GM21528 (cell line): Measurements from ENCODE around the gene RAB27B.

ENCODE experiments used
- ATAC-seq: cut with Tn5 transposase; IDR thresholded peaks from one replicate; pipeline ENCODE4 v1.9.1; 2021; ENCODE audit warnings: mild to moderate bottlenecking, moderate library complexity; ENCODE audit not compliant: unreplicated experiment, low FRiP score

RAB27B gene

DNA sequence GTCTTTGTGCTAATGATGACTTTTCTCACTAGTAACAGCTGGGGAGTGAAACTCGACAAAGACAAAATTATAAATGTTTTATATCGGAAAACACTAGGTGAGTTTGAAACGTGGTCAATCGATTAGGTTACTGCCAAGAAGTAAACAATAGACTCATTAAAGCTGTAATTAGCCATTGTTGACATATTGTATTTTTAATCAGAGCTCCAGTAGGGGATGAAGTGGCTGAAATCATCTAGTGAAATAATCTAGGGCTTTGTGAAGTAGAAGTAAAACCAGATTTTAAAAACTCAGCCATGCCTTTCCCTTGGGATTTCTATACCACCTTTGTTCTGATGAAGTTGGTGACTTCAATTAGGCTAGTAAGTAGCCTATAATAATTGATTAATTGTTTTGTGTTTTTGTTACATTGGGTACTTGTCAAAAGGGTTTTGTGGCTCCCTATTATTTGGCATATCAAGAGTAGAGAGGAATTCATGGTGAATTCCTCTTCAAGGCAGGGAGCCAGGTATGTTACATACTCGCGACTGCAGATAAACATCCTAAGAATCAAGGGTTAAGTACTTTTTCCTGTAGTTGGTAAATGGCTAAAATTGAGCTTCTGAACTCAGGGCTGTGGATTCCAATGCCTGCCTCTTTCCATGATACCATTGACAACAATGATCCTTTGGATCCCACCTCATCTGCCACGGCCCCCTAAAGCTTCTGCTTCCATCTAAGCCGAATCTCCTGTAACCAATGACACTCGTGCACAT is 31.6 kb downstream of the RAB27B start:
- no peak for ATAC-seq

DNA sequence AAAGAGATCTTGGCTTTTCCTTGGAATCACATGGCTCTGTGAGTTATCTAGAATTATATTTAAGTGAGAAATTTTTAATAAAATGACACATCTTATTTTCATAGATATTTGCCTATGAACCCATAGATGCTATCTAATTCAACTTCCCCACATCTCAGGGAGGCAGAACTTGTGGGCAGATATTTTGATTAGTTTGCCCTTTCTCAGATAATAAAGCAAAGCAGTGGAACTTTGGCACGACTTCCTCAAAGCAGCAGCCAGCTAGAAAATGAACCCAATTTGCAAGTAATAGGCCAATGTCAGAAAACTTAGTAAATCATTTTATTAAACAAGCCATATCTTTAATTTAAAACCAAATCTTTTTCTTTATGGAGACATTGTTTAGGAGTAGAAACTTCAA is 32.7 kb downstream of the RAB27B start:
- no peak for ATAC-seq

DNA sequence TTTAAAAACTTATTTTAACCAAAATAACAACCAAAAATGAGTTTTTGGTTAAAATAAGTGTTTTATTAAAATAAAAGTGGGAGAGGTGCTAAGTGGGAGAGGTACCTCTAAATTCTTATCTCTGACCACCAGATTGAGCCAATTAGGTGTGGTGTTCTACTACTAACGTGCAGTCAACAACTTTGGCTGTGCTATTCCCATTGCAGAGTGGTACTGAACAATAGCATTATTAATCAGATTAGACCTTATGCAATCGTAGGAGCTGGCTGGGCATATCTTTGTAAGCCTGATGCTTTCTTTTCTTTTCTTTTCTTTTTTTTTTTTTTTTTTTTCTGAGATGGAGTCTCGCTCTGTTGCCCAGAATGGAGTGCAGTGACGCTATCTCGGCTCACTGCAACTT is 38.9 kb downstream of the RAB27B start:
- no peak for ATAC-seq

DNA sequence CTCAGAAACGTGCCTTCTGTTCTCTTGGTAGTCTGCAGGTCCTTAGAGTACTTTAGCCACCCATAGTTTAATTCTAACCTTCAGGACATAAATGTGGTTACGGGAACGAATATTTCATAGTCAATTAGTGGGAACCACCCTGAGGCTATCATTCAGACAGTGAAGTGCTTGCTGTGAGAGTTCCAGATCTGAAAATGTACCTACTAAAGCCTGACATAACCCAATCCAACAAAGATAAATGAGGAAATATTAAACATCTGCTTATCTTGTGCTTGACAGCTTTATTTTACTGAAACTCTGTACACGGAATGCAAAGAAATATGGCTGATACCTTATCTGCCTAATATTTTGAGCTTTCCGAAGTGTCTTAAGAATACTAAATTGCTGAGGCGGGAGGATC is 43.0 kb downstream of the RAB27B start:
- ATAC-seq: no peak

DNA sequence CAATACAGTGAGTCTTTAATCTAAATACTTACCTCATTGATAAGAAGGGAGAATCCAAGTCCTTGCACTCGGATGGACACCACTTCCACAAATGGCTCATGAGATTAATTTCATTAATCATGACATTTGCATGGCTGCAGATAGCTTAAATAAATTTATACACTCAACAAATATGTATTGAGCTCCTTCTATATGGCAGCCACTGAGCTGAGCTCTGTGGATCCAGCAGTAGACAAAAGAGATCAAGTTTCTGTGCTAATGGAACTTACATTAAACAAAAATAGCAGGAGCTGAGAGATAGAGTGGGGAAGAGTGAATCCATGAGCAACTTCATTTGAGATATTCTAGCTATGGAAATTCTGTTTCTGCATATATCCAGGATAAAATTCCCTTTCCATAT is 44.4 kb downstream of the RAB27B start:
- no peak for ATAC-seq

DNA sequence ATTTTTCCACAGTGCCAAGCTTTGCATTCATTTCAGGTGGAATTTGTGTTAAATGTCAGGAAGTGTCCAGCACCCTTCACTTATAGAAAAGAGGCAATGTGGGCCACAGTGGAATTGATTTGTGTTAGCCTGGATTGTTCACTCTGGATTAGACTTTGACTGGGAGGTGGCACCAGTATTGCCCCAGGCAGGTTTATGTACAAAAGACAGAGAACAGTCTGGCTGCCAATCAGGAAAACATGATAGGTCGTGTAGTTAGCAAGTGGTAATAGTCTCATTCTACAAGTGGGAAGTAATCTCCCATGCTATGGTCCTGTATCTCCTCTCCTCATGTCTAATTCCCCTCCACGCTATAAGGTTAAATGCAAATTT is 45.6 kb downstream of the RAB27B start:
- no peak for ATAC-seq

DNA sequence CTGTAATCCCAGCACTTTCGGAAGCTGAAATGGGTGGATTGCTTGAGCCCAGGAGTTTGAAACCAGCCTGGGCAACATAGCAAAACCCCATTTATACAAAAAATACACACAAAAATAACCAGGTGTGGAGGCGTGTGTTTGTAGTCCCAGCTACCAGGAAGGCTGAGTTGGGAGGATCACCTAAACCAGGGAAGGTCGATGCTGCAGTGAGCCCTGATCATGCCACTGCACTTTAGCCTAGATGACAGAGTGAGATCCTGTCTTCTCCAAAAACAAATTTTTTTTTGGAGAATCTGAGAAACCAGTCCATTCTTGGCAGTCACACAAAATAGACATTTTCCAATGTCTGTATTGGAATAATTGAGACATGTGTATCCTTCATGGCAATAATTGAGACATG is 46.8 kb downstream of the RAB27B start:
- no peak for ATAC-seq

DNA sequence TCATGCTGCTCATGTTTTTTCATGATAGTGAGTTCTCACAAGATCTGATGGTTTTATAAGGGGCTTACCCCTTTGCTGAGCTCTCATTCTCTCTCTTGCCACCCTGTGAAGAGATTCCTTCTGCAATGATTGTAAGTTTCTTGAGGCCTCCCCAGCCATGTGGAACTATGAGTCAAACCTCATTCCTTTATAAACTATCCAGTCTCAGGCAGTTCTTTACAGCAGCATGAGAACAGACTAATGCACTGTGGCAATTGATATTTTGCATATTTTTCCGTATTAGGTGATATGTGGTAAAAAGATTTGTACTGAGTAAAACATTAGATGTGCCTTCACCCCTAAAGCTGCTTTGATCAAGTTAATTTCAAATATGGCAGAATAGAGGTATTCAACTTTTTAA is 48.8 kb downstream of the RAB27B start:
- ATAC-seq: no peak

DNA sequence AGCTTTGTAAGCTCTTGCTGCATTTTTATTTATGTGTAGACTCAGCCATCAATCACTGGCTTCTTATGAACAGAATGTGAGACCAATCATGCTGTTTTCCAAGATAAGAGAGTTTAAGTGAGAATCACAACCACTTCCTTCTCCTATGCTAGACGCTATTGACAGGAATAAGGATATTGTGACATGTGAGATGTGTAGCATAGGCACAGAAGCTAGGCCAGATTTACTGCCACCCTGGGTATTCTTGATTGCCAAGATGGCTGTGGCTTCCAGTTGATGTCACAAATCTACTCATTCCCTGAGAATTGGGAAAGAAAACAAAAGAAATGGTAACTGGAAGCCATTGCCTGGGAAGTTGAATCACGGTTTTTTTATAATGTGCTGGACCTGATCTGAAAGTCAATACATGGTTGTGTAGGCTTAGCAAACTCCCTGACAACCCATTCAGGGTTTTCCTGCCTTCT is 49.9 kb downstream of the RAB27B start:
- no peak for ATAC-seq

DNA sequence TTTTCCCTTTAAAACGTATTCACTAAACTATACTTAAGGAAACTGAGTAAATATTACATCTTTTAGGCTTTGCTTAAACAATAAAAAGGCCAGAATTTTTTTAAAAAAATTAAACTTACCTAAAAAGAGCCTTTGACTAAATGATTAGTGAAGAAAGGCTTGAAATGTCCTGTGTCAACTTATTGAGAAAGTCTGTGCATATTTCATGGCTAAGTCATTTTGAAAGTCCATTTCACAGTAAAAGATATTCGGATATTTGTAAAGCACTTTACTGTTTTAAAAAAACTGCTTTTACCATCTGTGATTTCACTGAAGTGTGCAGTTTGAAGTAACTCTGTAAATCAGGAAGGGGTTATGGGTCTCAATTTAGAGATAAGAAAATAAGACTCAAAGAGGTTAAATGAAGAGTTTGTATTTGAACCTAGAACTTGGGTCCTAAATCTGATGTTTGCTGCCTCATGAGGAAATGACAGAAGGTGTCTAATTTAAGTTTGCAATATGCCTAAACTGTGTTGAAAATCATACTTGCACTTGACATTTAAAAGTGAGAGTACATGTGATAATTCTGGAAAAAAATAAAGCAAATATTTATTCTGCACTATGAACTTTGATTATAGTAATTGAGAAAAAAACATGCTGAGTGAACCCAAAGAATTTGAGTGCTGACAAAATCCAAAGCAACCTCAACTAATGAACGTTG is 50.5 kb downstream of the RAB27B start:
- no peak for ATAC-seq

DNA sequence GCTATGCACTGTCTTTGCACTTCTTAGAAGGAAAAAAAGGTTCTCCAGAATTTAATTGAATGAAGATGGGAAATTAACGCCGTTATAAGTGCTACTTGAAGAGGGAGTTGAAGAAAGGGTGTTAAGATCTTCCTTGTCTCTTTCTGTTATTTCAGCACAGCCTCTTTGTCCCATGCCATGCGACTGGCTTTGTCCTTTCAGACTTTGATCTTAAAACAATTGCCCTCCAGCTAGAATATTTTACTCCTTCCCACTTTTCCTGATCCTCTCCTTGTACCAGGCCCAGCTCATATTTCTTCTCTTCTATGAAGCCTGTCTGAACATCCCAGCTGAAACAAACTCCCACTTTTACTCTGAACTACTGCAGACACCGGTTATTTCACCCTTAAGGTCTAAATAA is 51.4 kb downstream of the RAB27B start:
- ATAC-seq: no peak

DNA sequence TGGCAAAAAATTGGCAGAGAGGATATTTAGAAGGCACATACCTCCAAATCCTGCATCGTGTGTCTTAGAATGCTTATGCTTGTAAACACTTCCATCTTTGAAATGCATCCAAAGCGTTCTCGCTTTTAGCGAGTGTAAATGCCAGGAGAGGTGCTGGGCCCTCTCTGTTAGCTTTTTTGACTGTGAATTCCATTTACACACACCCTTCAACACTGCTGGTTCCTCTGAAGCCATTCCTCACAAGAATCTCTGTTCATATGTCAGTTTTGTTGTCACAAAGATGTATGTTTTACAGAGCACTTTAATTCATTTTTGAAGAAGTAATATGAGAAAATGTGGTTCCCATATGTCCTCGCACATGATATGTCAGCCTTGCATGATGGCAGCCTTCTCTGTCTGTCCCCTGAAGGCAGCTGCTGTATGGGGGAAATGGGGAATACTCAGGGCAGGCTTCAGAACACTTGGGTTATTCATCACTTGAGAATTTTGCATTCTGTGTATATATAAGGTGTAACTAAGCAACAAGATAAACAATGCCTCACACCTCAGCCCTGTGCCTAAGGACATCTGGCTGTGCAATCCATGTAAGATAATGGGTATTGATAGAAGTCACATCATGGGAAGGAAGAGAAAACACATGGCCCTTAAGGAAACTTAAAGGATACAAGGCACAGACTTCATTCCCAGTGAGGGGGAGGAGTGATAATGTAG is 52.3 kb downstream of the RAB27B start:
- no peak for ATAC-seq

DNA sequence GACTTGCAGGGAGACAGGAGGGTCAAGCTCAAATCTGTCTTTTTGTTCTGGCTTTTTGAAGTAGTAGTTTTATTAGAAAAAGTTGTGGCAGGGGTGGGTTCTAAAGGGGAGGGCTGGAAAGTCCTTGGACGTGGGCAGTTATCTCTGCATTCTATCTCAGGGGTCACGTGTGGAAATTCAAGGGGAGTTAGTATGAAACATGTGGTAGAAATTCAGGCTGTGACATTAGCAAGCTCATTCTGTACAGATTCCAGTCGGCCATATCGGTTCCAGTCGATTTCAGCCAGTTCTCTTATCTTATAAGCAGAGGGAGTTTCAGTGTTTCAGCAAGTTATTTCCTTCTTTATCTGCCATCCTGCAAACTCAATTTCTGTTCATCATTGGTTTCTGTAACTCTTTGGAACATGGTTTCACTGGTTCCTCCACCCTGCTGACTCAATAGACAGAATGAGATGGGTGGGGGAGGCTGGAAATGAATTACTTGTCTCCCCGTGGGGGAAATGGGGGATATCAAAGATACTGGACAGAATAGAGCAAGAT is 53.0 kb downstream of the RAB27B start:
- no peak for ATAC-seq

DNA sequence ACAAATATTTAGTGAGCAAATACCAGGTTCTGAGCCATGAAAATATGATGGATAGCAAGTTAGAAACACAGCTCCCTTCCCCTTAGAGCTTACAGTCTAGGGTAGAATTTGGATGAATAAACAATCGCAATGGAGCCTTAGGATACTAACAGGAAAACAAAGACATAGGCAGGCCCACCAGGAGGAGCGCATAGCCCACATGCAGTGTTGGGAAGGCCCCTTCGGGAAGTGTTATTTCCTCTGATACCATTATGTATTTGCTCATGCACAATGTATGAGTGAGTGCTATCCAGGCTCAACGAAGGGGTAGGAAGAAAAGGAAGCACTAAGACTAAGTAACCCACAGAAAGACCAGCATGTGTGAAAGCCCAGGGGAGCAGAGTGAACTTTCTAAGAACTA is 54.0 kb downstream of the RAB27B start:
- ATAC-seq: no peak

DNA sequence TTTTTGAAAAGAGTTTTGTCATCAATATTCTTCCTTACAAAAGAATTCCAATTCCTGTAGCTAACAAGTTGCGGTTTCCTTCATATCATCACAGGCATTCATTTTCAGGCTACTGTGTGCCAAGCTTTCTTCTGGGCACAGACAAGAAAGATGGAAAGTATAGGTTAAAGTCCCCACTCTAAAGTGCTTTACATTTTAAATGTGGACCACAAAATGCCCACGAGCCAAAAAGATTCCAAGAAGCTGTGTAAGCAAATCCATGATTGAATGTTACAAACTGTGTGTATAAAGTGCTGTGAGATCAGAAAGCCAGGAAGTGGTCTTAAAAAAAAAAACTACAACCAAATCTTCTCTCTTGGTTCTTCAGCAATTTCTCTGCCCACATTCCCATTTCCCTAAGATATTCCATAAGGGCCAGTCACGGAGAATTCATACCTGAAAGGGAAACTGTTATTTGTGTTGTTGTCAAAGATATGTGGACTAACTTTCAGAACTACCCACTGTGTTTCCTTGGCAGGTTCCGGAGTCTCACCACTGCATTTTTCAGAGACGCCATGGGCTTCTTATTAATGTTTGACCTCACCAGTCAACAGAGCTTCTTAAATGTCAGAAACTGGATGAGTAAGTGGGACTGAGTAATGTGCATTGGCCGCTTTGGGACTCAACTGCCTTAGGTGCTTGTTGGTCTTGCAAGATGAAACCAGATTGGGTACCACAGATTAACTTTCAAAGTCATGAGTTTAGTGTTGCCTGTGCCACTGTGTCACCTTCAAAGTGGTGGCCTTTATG is 55.7 kb downstream of the RAB27B start:
- no peak for ATAC-seq

DNA sequence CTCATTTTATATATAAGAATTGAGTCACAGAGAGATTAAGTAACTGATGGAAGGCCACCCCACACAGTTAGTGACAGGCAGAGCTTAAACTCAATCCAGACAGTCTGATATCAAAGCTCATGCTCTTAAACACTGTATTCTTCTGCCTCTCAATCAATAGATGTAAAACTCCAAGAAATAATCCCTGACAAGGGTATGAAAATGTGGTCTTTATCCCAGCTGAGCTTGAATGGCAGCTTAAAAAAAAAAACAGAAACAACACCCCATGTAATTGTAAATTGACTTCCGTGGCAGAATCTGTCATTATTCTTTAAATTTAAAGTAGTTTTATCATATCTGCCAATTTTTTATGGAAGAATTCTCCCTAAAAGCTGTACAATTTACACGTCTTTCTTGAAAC is 60.1 kb downstream of the RAB27B start:
- no peak for ATAC-seq

DNA sequence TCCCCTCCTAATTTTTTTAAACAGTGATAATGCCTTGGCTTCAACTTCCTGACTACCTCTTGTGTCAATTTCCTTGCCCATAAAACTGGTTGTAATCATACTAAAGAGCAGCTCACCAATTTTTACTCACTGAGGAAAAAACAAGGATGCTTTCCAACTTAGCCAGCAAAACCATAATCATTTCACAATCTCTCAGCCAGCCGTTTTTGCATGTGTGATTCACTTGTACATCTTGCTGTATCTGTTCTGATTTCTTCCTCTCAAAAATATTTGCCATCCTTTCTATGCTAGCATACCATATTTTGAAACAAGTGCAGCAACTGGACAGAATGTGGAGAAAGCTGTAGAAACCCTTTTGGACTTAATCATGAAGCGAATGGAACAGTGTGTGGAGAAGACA is 60.7 kb downstream of the RAB27B start:
- ATAC-seq: no peak

DNA sequence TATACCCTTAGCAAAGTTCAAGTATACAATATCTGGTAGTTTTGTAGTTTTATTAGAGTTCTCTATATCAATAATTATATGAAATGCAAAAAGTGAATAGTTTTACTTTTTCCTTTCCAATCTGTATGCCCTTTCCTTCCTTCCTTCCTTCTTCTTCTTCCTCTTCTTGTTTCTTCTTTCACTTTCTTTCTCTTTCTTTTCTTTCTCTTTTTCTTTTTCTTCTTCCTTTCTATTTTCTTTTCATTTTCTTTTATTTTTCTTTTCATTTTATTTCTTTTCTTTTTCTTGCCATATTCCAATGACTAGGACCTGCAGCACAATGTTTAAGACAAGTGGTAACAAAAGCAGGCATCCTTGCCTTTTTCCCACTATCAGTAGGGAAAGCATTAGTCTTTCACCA is 71.2 kb downstream of the RAB27B start:
- no peak for ATAC-seq

DNA sequence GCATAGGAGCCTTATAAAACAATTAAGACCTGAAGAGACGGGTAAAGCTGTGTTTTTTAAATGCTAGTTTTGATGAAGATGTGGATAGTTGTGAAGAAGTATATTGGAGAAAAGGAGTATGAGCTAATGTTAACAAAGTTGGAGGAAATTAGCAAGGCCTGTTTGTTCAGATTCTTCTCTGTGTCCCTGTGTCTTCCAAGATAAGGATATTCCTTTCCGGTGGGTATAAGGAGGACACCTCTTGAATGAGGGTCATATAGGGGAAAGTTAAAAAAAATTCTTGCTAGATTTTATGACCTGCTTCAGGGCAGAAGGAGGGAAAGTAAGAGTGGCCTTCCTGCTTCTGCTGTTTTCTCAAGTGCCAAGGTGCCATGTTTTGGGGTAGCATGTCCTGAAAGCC is 72.0 kb downstream of the RAB27B start:
- no peak for ATAC-seq

DNA sequence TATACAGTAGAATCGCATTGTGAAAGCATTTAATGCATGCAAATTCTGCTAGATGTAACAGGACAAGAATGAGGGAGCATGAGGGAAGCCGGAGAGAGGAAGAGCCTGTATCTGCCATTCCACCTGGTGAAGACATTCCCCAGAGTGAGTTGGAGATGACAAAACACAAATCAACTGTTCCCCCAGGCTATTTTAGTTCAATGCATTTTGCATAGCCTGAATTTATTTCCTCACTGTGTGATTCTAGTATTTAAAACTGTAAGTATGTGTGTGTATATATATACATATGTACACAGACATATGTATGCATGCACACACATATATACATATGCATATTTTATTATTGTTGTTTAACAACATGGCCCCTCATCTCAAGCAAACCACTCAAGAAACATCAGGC is 76.3 kb downstream of the RAB27B start:
- no peak for ATAC-seq

DNA sequence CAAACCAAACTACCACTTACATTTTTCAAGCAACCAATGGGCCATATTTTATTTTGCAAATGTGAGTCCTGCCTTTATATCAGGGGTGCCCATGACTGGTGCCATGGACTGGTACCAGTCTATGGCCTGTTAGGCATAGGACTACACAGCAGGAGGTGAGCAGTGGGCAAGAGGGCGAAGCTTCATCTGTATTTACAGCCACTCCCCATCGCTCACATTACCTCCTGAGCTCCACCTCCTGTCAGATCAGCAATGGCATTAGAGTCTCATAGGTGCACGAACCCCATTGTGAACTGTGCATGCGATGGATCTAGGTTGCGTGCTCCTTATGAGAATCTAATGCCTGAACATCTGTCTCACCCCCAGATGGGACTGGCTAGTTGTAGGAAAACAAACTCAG is 77.4 kb downstream of the RAB27B start:
- ATAC-seq: no peak
